Activated CD8-positive, alpha-beta memory T cell treated with anti-CD3 and anti-CD28 coated beads, Interleukin-2, amount 50 U/mL, for 1 hour (primary cell): ENCODE results near the gene CTBP2.

Source experiments
- DNase-seq: peaks from one replicate; pipeline ENCODE4 v3.0.0-alpha.2; 2020; ENCODE audit errors: extremely low read depth

Gene CTBP2

GRCh38 chr10:125010362-125010761 is 150.0 kb downstream of the CTBP2 start:
- DNase-seq, result no peak

- no peak for DNase-seq
Measured at GRCh38 chr10:125009661-125010161, 150.7 kb downstream of the CTBP2 start.

DNA sequence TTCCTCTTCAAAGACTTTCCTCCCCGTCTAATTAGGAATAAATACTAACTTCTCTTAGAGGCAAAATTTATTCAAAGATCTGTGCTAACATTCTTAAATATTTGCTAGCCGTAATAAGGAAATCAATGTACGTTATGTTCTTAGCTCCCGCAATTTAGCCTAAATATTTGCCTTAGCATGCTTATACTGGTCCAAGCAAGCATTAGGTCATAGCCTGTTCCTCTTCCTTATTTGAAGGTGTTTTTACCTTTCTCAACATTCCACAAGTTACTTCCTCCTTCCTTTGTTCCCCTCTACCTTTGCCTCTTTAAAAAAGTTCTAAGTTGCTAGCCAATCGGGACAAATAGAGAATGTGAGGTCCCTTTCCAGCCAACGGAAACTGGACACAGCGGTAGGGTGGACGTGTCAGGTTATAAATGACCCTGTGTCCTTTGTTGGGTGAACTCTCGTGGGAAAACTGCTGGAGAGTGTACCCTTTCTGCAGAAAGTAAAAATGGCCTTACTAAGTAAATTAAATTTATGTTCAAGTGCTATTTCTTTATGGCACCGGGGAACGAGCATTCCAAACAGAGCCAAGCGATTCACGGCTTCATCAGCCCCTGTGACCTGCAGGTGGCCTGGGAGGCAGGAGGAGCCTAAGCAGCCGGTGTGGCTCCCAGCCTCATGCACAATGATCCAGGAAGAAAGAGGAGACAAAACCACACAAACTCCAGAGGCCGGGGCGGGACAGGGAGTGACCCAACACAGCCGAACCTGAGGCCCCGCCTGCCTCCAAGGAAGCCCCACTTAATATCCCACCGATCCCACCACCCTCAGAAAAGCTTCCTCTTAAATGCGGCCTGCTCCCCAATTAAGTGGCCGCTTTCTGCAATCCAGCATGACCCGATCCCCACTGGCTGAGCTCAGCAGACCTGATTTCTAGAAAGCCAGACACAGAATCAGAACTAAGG is 151.4 kb downstream of the CTBP2 start:
- DNase-seq, result no peak

DNA sequence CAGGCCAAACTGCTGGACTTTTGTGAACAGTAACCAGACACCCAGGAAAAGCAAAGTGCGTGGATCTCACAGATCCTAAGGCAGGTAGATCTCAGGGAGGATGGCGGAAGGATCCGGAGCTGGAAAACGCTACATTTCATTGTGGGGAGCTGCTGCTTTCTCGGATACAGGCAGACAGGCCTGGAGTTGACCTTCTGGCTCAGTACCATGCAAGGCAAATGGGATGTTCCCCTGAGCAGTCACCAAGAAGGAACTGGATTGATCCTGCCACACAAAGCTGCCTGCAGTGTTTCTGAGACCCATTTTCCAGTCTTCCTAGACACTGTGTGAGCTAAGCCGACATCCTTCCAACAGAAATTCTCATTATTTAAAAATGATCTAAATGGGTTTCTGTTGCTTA is 152.9 kb downstream of the CTBP2 start:
- no peak for DNase-seq

DNA sequence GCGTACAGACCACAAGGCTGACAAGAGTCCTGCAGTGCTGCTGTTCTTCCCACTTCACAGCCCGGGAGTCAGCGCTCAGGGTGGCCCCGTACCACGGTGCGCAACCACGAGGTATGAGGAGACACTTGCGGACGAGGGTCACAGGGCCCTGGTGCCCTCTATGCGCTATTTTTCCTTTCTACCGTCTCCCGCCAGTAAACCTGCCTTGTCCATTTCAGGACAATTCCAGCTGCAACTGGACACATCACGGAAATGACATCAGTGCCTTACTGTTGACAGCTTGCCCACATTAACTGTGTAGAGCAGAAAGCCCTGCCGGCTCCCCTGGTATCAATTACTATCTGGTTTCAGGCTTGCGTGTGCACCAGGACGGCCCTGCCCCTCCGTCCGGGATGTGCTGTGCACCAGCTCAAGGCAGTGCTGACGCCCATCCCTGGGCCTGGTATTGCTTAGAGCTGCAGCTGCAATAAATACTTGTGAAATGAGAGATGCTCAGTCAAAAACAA is 153.4 kb downstream of the CTBP2 start:
- no peak for DNase-seq

GRCh38 chr10:125006188-125006680 is 154.1 kb downstream of the CTBP2 start:
- no peak for DNase-seq

GRCh38 chr10:125005312-125006187 is 154.8 kb downstream of the CTBP2 start:
- DNase-seq, result no peak

DNA sequence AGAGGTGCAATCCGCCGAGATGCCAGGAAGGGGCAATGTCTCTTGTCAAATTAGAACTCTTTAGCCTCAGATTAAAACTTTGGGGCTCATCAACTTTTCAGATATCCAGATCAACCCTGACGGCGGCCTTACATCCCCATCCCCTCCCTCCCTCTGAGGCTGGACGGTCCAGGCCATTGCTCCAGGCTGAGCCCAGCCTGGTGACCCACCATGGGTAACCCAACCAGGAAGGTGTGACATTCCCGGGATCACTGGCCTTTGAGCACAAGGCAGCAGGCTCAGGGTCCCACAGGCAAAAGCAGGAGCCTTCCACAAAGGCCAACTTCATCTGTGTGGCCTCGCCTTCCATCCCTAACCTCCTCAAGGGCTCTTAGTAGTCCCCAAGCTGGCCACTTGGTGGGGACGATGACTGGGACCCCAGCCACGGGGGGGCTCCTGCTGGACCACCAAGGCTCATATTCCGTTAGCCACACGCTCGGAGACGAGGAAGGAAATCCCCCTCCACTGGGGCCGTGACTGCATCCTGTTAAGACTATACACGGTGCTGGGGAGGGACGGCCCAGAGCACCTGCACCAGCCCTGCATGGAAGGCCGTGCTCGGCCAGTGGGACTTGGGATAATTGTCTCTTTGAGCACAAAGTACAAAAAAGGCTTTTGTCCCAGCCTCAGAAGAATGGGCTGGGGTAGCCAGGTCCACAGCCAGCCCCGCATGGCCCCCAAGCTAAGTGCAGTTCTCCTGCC is 155.6 kb downstream of the CTBP2 start:
- DNase-seq, result no peak

DNA sequence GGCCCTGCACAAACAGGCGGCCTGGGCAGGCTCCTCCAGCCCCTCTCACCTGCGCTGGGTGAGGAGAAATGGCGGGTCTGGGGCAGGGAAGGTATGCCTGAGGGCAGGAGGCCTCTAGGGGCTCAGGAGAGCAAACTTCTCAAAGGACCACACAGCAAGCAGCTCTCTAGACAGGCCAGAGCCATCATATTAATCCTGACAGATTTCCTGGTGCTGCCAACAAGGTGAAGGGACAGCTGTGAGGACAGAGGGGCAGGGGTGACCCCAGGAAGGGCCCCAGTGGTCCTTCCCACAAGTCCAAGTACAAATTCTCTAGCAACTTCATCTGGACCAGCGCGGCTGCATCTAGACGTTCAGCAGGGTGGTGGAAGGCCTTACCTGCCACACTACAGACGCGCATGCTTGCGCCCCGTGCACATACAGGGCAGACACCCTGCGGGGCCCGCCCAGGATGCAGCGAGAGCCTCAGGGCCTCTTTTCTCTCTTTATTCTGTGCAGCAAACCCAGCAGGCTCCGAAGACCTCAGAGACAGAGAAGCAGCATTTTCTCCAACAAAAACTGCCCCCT is 156.4 kb downstream of the CTBP2 start:
- no peak for DNase-seq

DNA sequence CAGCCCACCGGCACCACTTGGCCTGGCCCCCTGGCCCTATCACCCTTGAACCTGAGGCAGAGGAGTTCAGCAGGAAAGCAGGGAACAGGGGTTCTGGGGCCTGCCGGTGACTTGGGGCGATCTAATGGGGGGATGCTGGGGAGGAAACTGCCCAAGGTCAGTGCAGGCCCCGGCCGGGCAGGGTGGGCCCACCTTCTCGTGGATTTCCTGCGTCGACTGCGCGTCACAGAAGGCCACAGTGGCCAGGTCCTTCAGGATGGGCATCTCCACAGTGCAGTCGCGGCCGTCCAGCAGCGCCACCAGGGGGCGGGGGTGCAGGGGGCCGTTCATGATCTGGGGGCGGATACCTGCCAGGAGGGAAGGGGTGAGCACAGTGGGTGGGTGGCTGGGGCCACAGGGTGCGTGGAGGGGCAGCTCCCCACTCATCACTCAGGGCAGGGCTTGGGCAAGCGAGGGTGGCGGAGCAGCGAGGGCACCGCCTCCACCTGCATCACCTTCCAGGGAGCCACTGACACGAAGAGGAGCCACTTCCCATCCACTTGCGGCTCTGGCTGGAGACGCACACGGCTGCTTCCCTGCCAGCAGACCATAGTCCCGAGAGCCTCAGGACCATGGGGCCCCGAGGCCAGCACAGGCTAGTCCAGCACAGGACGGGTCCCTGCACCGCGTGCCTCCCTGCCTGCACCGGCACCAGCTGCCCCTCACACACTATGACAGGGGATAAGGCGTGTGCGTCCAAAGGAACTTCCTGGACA is 157.0 kb downstream of the CTBP2 start:
- DNase-seq, result no peak

DNA sequence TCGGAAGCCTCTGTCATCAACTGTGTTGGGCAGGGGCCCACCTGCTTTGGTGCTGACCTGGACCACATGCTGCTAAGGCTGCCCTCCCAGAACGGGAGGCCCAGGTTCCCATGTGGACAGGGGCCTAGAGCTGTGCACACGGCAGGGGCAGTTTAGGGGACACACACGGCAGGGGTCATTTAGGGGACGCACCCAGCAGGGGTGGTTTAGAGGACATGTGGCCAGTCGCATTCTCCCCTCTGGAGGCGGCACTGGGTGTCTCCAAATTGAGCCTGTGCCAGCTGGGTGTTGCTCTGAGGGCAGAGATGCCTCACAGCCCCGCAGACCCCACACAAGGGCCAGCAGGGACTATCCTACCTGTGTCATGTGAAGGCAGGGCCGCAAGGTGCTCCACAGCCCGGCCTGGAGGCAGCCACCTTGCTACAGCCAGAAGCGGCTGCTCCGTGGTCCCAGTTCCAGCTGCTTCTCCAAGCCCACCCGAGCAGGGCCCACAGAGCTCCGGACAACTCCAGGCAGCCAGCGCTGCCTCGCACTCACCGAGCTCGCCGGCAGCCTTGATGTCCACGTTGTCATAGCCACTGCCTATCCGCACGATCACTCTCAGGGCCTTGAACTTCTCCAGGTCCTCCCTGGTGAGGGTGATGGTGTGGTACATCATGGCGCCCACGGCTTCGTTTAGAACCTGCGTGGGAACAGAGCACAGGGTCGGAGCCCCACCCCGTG is 157.8 kb downstream of the CTBP2 start:
- no peak for DNase-seq

DNA sequence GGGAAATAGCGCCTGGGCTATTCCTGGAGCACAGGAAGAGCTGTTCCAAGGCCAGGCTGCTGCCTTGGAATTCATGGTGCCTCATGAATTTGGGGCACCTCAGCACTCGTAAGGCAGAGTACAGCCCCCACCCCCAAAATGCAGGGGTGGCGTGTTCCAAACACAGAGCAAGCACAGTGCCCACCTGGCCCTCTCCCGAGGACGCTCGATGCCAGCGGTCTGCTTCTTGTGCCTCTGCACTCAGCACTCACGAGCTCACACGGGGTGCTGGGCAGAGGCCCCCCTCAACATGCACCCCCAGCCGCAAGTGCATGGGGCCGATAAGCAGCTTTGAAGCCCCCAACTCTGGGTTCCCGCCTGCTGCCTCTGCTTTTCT is 158.3 kb downstream of the CTBP2 start:
- DNase-seq, result no peak

GRCh38 chr10:125001313-125002046 is 158.9 kb downstream of the CTBP2 start:
- DNase-seq, result no peak

GRCh38 chr10:125000366-125001312 is 159.7 kb downstream of the CTBP2 start:
- DNase-seq, result no peak

GRCh38 chr10:124999433-125000365 is 160.7 kb downstream of the CTBP2 start:
- DNase-seq, result no peak

- no peak for DNase-seq
Measured at GRCh38 chr10:124998624-124999291, 161.6 kb downstream of the CTBP2 start.
